ENCODE results near the gene SPATS2.

SPATS2 gene

GRCh38 chr12:49428793-49429192 is 61.5 kb downstream of the SPATS2 start:
- TF ChIP-seq TCF12 (IDR thresholded peaks at IDR 0.05; ENCODE audit: low read depth) (no peak), CEBPB (IDR thresholded peaks at IDR 0.05) (0 out of 2 replicates have a peak, but pooled peaks have one; percentile 18)

GRCh38 chr12:49432616-49433015 is 65.4 kb downstream of the SPATS2 start:
- no peak for TF ChIP-seq FOXM1 (IDR thresholded peaks at IDR 0.05; ENCODE audit: borderline replicate concordance, low read depth)
- no peak for TF ChIP-seq REST (IDR thresholded peaks at IDR 0.05; ENCODE audit: low read depth)
- no peak for TF ChIP-seq CREB1 (IDR thresholded peaks at IDR 0.05; ENCODE audit: low read depth)
- TF ChIP-seq TCF12 (IDR thresholded peaks at IDR 0.05; ENCODE audit: low read depth): no peak

DNA sequence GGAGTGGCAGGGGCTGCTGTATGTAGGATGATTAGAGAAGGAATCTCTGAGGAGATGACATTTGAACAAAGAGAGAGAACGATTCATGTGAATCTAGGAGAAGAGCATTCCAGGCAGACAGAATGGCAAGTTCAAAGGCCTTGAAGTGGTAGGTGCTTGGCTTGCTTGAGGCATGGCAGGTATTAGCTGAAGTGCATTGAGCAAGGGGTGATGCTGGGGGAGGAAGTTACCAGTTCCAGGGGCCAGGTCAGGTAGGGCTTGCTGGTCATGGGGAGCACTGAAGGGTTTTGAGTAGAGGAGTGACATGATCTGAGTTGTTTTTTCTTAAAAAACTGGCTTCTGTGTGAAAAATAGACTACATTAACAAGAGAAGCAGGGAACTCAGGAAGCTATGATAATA is 71.8 kb downstream of the SPATS2 start:
- TF ChIP-seq USF1 (IDR thresholded peaks at IDR 0.05): no peak
- no peak for TF ChIP-seq TAF1 (IDR thresholded peaks at IDR 0.05; ENCODE audit: low read depth)
- TF ChIP-seq EP300 (IDR thresholded peaks at IDR 0.05; ENCODE audit: borderline replicate concordance): no peak
- TF ChIP-seq NFIC (IDR thresholded peaks at IDR 0.05): no peak
- TF ChIP-seq TCF12 (IDR thresholded peaks at IDR 0.05; ENCODE audit: low read depth): no peak
- no peak for TF ChIP-seq REST (IDR thresholded peaks at IDR 0.05; ENCODE audit: low read depth)
- no peak for TF ChIP-seq TEAD4 (IDR thresholded peaks at IDR 0.05)
- no peak for TF ChIP-seq CEBPB (IDR thresholded peaks at IDR 0.05)
- no peak for TF ChIP-seq MAX (IDR thresholded peaks at IDR 0.05)
- no peak for TF ChIP-seq CREB1 (IDR thresholded peaks at IDR 0.05; ENCODE audit: low read depth)
- TF ChIP-seq RAD21 (IDR thresholded peaks at IDR 0.05; ENCODE audit: low read depth): no peak
- TF ChIP-seq ZBTB7A (IDR thresholded peaks at IDR 0.05; ENCODE audit: low read depth): no peak
- no peak for TF ChIP-seq YY1 (IDR thresholded peaks at IDR 0.05; ENCODE audit: low read depth)
- TF ChIP-seq FOXM1 (IDR thresholded peaks at IDR 0.05; ENCODE audit: borderline replicate concordance, low read depth): no peak
- no peak for TF ChIP-seq EGR1 (IDR thresholded peaks at IDR 0.05)

- no peak for TF ChIP-seq CEBPB (IDR thresholded peaks at IDR 0.05)
- TF ChIP-seq EP300 (IDR thresholded peaks at IDR 0.05; ENCODE audit: borderline replicate concordance): no peak
- TF ChIP-seq FOXM1 (IDR thresholded peaks at IDR 0.05; ENCODE audit: borderline replicate concordance, low read depth): no peak
- no peak for TF ChIP-seq USF1 (IDR thresholded peaks at IDR 0.05)
- no peak for TF ChIP-seq TEAD4 (IDR thresholded peaks at IDR 0.05)
- TF ChIP-seq TAF1 (IDR thresholded peaks at IDR 0.05; ENCODE audit: low read depth): no peak
- TF ChIP-seq EGR1 (IDR thresholded peaks at IDR 0.05): no peak
- no peak for TF ChIP-seq REST (IDR thresholded peaks at IDR 0.05; ENCODE audit: low read depth)
- TF ChIP-seq NFIC (IDR thresholded peaks at IDR 0.05): no peak
- no peak for TF ChIP-seq TCF12 (IDR thresholded peaks at IDR 0.05; ENCODE audit: low read depth)
- TF ChIP-seq ZBTB7A (IDR thresholded peaks at IDR 0.05; ENCODE audit: low read depth): no peak
- TF ChIP-seq MAX (IDR thresholded peaks at IDR 0.05): no peak
- no peak for TF ChIP-seq RAD21 (IDR thresholded peaks at IDR 0.05; ENCODE audit: low read depth)
- TF ChIP-seq YY1 (IDR thresholded peaks at IDR 0.05; ENCODE audit: low read depth): no peak
- no peak for TF ChIP-seq CREB1 (IDR thresholded peaks at IDR 0.05; ENCODE audit: low read depth)
Observed at GRCh38 chr12:49440035-49440434, 72.8 kb downstream of the SPATS2 start.

DNA sequence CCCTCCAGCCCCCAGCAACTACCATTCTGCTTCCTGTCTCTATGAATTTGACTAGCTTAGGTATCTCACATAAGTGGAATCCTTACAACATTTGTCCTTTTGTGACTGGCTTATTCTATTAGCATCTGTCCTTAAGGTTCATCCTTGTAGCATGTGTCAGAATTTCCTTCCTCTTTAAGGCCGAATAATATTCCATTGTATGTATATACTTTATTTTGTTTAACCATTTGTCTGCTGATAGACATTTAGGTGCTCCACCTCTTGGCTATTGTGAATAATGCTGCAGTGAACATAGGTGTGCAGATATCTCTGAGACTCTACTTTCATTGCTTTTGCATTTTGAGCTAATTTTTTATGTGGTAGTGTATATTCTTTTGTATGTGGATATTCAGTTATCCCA is 75.7 kb downstream of the SPATS2 start:
- no peak for TF ChIP-seq EP300 (IDR thresholded peaks at IDR 0.05; ENCODE audit: borderline replicate concordance)
- TF ChIP-seq MAX (IDR thresholded peaks at IDR 0.05): no peak
- TF ChIP-seq REST (IDR thresholded peaks at IDR 0.05; ENCODE audit: low read depth): no peak
- TF ChIP-seq TAF1 (IDR thresholded peaks at IDR 0.05; ENCODE audit: low read depth): no peak
- TF ChIP-seq YY1 (IDR thresholded peaks at IDR 0.05; ENCODE audit: low read depth): no peak
- TF ChIP-seq RAD21 (IDR thresholded peaks at IDR 0.05; ENCODE audit: low read depth): no peak
- TF ChIP-seq USF1 (IDR thresholded peaks at IDR 0.05): no peak

Measured in Ishikawa (cell line).